HEK293 (cell line): Measurements from ENCODE around the gene SYNGR3.
A peak's percentile ranks its signal among the peaks of the same experiment; 100 is the strongest.

Experiments
- EGR2 ChIP-seq: fragments of 450-650 bp; formaldehyde crosslinking; IDR thresholded peaks from 2 replicates; pipeline ENCODE4 v1.5.1; 2016; ENCODE audit warnings: low read depth, missing biosample characterization, missing genetic modification characterization
- GLI4 ChIP-seq: fragments of 450-650 bp; formaldehyde crosslinking; IDR thresholded peaks from 2 replicates; pipeline ENCODE4 v1.5.1; 2016; ENCODE audit warnings: missing biosample characterization, missing genetic modification characterization
- INSM2 ChIP-seq: fragments of 450-650 bp; formaldehyde crosslinking; IDR thresholded peaks from 2 replicates; pipeline ENCODE4 v1.5.1; 2016; ENCODE audit warnings: missing biosample characterization, missing genetic modification characterization
- KLF7 ChIP-seq: fragments of 450-650 bp; formaldehyde crosslinking; IDR thresholded peaks from 2 replicates; pipeline ENCODE4 v1.5.1; 2016; ENCODE audit warnings: missing biosample characterization, missing genetic modification characterization, borderline replicate concordance
- KLF8 ChIP-seq: fragments of 450-650 bp; formaldehyde crosslinking; IDR thresholded peaks from 2 replicates; pipeline ENCODE4 v1.5.1; 2016; ENCODE audit warnings: missing biosample characterization, missing genetic modification characterization
- MEIS1 ChIP-seq: sonication (generic); formaldehyde crosslinking; IDR thresholded peaks from 2 replicates; pipeline ENCODE4 v1.8.1; 2022; ENCODE audit warnings: missing genetic modification reagents, mild to moderate bottlenecking, borderline replicate concordance
- SALL2 ChIP-seq: fragments of 450-650 bp; formaldehyde crosslinking; IDR thresholded peaks from 2 replicates; pipeline ENCODE4 v1.5.0; 2017; ENCODE audit warnings: missing biosample characterization, mild to moderate bottlenecking, missing genetic modification characterization, borderline replicate concordance
- SCRT1 ChIP-seq: fragments of 450-650 bp; formaldehyde crosslinking; IDR thresholded peaks from 2 replicates; pipeline ENCODE4 v1.5.1; 2016; ENCODE audit warnings: missing biosample characterization, missing genetic modification characterization, borderline replicate concordance
- SCRT2 ChIP-seq: fragments of 450-650 bp; formaldehyde crosslinking; IDR thresholded peaks from 2 replicates; pipeline ENCODE4 v1.5.1; 2016; ENCODE audit warnings: missing biosample characterization, missing genetic modification characterization
- YY1 ChIP-seq: fragments of 450-650 bp; formaldehyde crosslinking; IDR thresholded peaks from 2 replicates; pipeline ENCODE4 v1.5.1; 2018; ENCODE audit warnings: missing biosample characterization, missing genetic modification characterization
- ZBTB20 ChIP-seq: fragments of 450-650 bp; formaldehyde crosslinking; IDR thresholded peaks from 2 replicates; pipeline ENCODE4 v1.5.1; 2016; ENCODE audit warnings: missing biosample characterization, missing genetic modification characterization
- ZBTB7A ChIP-seq: fragments of 450-650 bp; formaldehyde crosslinking; IDR thresholded peaks from 2 replicates; pipeline ENCODE4 v1.5.1; 2016; ENCODE audit warnings: low read depth, missing biosample characterization, missing genetic modification characterization
- ZNF10 ChIP-seq: fragments of 450-650 bp; formaldehyde crosslinking; IDR thresholded peaks from 2 replicates; pipeline ENCODE4 v1.5.1; 2017; ENCODE audit warnings: missing biosample characterization, missing genetic modification characterization
- ZNF132 ChIP-seq: fragments of 450-650 bp; formaldehyde crosslinking; IDR thresholded peaks from 2 replicates; pipeline ENCODE4 v1.5.1; 2017; ENCODE audit warnings: missing biosample characterization, missing genetic modification characterization, borderline replicate concordance
- ZNF133 ChIP-seq: fragments of 450-650 bp; formaldehyde crosslinking; IDR thresholded peaks from 2 replicates; pipeline ENCODE4 v1.5.1; 2016; ENCODE audit warnings: missing biosample characterization, missing genetic modification characterization
- ZNF221 ChIP-seq: fragments of 450-650 bp; formaldehyde crosslinking; IDR thresholded peaks from 2 replicates; pipeline ENCODE4 v1.5.1; 2017; ENCODE audit warnings: missing biosample characterization, missing genetic modification characterization, borderline replicate concordance
- ZNF24 ChIP-seq: fragments of 450-650 bp; formaldehyde crosslinking; IDR thresholded peaks from 2 replicates; pipeline ENCODE4 v1.5.1; 2016; ENCODE audit warnings: missing biosample characterization, missing genetic modification characterization
- ZNF248 ChIP-seq: fragments of 450-650 bp; formaldehyde crosslinking; IDR thresholded peaks from 2 replicates; pipeline ENCODE4 v1.5.1; 2017; ENCODE audit warnings: missing biosample characterization, missing genetic modification characterization
- ZNF433 ChIP-seq: fragments of 450-650 bp; formaldehyde crosslinking; IDR thresholded peaks from 2 replicates; pipeline ENCODE4 v1.5.1; 2016; ENCODE audit warnings: missing biosample characterization, missing genetic modification characterization, low read depth
- ZNF449 ChIP-seq: fragments of 450-650 bp; formaldehyde crosslinking; IDR thresholded peaks from 2 replicates; pipeline ENCODE4 v1.5.1; 2017; ENCODE audit warnings: missing biosample characterization, mild to moderate bottlenecking, missing genetic modification characterization, moderate library complexity
- ZNF521 ChIP-seq: fragments of 450-650 bp; formaldehyde crosslinking; IDR thresholded peaks from 2 replicates; pipeline ENCODE4 v1.5.1; 2017; ENCODE audit warnings: missing biosample characterization, mild to moderate bottlenecking, missing genetic modification characterization
- ZNF596 ChIP-seq: fragments of 450-650 bp; IDR thresholded peaks from 2 replicates; pipeline ENCODE4 v1.5.0; 2018; ENCODE audit warnings: missing biosample characterization, mild to moderate bottlenecking, missing genetic modification characterization, moderate library complexity
- ZNF600 ChIP-seq: fragments of 450-650 bp; formaldehyde crosslinking; IDR thresholded peaks from 2 replicates; pipeline ENCODE4 v1.5.1; 2016; ENCODE audit warnings: missing biosample characterization, missing genetic modification characterization
- ZNF624 ChIP-seq: fragments of 450-650 bp; formaldehyde crosslinking; IDR thresholded peaks from 2 replicates; pipeline ENCODE4 v1.5.1; 2017; ENCODE audit warnings: missing biosample characterization, missing genetic modification characterization
- ZNF629 ChIP-seq: fragments of 450-650 bp; formaldehyde crosslinking; IDR thresholded peaks from 2 replicates; pipeline ENCODE4 v1.5.1; 2017; ENCODE audit warnings: missing biosample characterization, missing genetic modification characterization
- ZNF660 ChIP-seq: fragments of 450-650 bp; IDR thresholded peaks from 2 replicates; pipeline ENCODE4 v1.5.1; 2018; ENCODE audit warnings: missing biosample characterization, mild to moderate bottlenecking, missing genetic modification characterization
- ZNF677 ChIP-seq: fragments of 450-650 bp; IDR thresholded peaks from 2 replicates; pipeline ENCODE4 v1.5.0; 2018; ENCODE audit warnings: missing biosample characterization, mild to moderate bottlenecking, missing genetic modification characterization, moderate library complexity
- ZNF768 ChIP-seq: fragments of 450-650 bp; formaldehyde crosslinking; IDR thresholded peaks from 2 replicates; pipeline ENCODE4 v1.5.1; 2018; ENCODE audit warnings: missing biosample characterization, mild to moderate bottlenecking, missing genetic modification characterization
- ZSCAN16 ChIP-seq: fragments of 450-650 bp; formaldehyde crosslinking; IDR thresholded peaks from 2 replicates; pipeline ENCODE4 v1.5.1; 2016; ENCODE audit warnings: missing biosample characterization, missing genetic modification characterization
- TF ChIP-seq, protein P1 (sequence below): IDR thresholded peaks from 2 replicates; pipeline ENCODE4 v1.6.1; 2011; ENCODE audit warnings: mild to moderate bottlenecking, low read depth, low read length, borderline replicate concordance
- TF ChIP-seq, protein P2 (sequence below): fragments of 450-650 bp; formaldehyde crosslinking; IDR thresholded peaks from 2 replicates; pipeline ENCODE4 v1.5.1; 2016; ENCODE audit warnings: missing biosample characterization, missing genetic modification characterization

The SYNGR3 gene

DNA sequence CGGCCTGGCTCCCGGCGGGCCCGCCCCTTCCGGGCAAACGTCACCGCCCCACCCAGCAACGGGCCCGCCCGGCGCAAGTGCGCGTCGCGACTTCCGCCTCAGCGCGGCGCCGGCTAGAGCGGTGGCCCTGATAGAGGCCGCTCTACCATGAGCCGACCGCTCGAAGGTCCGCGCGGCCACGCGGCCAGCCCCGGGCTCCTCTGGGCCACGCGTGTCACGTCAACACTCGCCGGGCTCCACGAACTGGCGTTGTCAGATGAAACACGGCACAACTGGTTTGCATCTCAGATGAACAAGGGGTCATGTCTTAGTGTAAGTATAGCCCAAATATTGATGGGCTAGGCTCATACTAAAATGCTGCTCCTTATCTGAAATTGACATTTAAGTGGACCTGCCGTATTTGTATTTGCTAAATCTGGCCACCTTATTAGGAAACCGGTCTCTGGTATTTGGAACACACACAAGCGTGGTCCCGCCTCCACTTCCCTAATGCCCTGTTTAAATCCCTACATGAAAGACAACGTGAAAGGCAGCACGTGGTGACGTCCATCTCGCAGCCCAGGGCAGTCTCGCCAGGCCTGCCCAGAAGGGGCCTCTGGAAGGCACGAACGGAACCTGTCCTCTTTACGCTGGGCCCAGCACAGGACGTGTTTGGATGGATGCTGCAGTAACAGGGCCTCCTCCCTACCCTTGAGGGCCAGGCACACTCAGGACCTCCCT lies 20.2 kb downstream of the SYNGR3 start, which contains the start of gene ZNF598 (continued):
- no peak for TF ChIP-seq SCRT2 (tag by site-specific recombination)
- TF ChIP-seq ZNF248 (tag by site-specific recombination) = no peak
- no peak for TF ChIP-seq ZNF521 (tag by site-specific recombination)
- TF ChIP-seq INSM2 = peak; percentile 46; the same call in 1 of the 2 replicates
- TF ChIP-seq ZNF660 (tag by site-specific recombination) = peak; percentile 66
- TF ChIP-seq ZNF10 (tag by site-specific recombination) = no peak
- TF ChIP-seq ZSCAN16 (tag by site-specific recombination) = no peak
- peak; percentile 46; the same call in 1 of the 2 replicates for TF ChIP-seq ZNF449
- TF ChIP-seq KLF8 (tag by site-specific recombination) = peak; percentile 78
- TF ChIP-seq ZNF221 (tag by site-specific recombination) = no peak
- no peak for TF ChIP-seq ZBTB7A (tag by site-specific recombination)
- TF ChIP-seq ZNF629 = peak; percentile 84
- peak; percentile 74; the same call in 1 of the 2 replicates for TF ChIP-seq ZNF24
- TF ChIP-seq YY1 (tag by site-specific recombination) = no peak; the same call in 1 of the 2 replicates
- no peak for TF ChIP-seq ZNF600 (tag by site-specific recombination)
- TF ChIP-seq, protein P1, sequence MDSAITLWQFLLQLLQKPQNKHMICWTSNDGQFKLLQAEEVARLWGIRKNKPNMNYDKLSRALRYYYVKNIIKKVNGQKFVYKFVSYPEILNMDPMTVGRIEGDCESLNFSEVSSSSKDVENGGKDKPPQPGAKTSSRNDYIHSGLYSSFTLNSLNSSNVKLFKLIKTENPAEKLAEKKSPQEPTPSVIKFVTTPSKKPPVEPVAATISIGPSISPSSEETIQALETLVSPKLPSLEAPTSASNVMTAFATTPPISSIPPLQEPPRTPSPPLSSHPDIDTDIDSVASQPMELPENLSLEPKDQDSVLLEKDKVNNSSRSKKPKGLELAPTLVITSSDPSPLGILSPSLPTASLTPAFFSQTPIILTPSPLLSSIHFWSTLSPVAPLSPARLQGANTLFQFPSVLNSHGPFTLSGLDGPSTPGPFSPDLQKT = no peak
- no peak for TF ChIP-seq EGR2 (tag by site-specific recombination)
- no peak for TF ChIP-seq ZNF677 (tag by site-specific recombination)
- no peak for TF ChIP-seq ZNF133 (tag by site-specific recombination)
- no peak for TF ChIP-seq ZNF624 (tag by site-specific recombination)
- 0 out of 2 replicates have a peak, but pooled peaks have one; percentile 40 for TF ChIP-seq KLF7 (tag by site-specific recombination)
- no peak for TF ChIP-seq ZNF768 (tag by site-specific recombination)
- TF ChIP-seq ZNF433 (tag by site-specific recombination) = no peak
- no peak for TF ChIP-seq ZNF596 (tag by site-specific recombination)
- TF ChIP-seq MEIS1 = no peak
- no peak for TF ChIP-seq GLI4 (tag by site-specific recombination)
- TF ChIP-seq SCRT1 = no peak
- no peak for TF ChIP-seq ZNF132 (tag by site-specific recombination)
- TF ChIP-seq ZBTB20 (tag by site-specific recombination) = no peak
- no peak for TF ChIP-seq SALL2 (tag by site-specific recombination)
- TF ChIP-seq, protein P2, sequence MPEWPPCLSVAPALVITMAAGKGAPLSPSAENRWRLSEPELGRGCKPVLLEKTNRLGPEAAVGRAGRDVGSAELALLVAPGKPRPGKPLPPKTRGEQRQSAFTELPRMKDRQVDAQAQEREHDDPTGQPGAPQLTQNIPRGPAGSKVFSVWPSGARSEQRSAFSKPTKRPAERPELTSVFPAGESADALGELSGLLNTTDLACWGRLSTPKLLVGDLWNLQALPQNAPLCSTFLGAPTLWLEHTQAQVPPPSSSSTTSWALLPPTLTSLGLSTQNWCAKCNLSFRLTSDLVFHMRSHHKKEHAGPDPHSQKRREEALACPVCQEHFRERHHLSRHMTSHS (tag by site-specific recombination) = no peak
- TF ChIP-seq, all 188 proteins: peak for 53
